Measurements from ENCODE around the gene COPZ2. TPM values are rescaled to one million over a fixed set of nuclear protein-coding genes. Genes with fewer than 3 reads are reported as not detected.

The COPZ2 gene
- total RNA-seq, 1 donor from 2014 or later = 49.4 TPM

GRCh38 chr17:48014595-48015111 is 22.9 kb downstream of the COPZ2 start:
- H3K27me3 Mint-ChIP-seq (ENCODE audit: unreplicated experiment) = peaks cover 12% of the 10 kb centered on the region
- no peak overlapping the region for H3K4me3 Mint-ChIP-seq (ENCODE audit: unreplicated experiment)
- H3K27ac Mint-ChIP-seq (ENCODE audit: unreplicated experiment) = no peak overlapping the region
- DNase-seq (ENCODE audit: extremely low spot score, unreplicated experiment) = no peak
- H3K4me1 Mint-ChIP-seq (ENCODE audit: unreplicated experiment) = peaks cover 10% of the 10 kb centered on the region
- no peaks in the 10 kb centered on the region for H3K36me3 Mint-ChIP-seq (ENCODE audit: unreplicated experiment)
- no peak for TF ChIP-seq CTCF (IDR thresholded peaks at IDR 0.05)
- no peaks in the 10 kb centered on the region for H3K9me3 Mint-ChIP-seq (ENCODE audit: unreplicated experiment)

GRCh38 chr17:48013876-48014594 is 23.6 kb downstream of the COPZ2 start:
- H3K36me3 Mint-ChIP-seq (ENCODE audit: unreplicated experiment) = no peaks in the 10 kb centered on the region
- H3K27ac Mint-ChIP-seq (ENCODE audit: unreplicated experiment) = no peak overlapping the region
- H3K4me3 Mint-ChIP-seq (ENCODE audit: unreplicated experiment) = no peak overlapping the region
- H3K27me3 Mint-ChIP-seq (ENCODE audit: unreplicated experiment) = peaks cover 15% of the 10 kb centered on the region
- TF ChIP-seq CTCF (IDR thresholded peaks at IDR 0.05) = no peak
- DNase-seq (ENCODE audit: extremely low spot score, unreplicated experiment) = no peak
- peaks cover 10% of the 10 kb centered on the region for H3K4me1 Mint-ChIP-seq (ENCODE audit: unreplicated experiment)
- no peaks in the 10 kb centered on the region for H3K9me3 Mint-ChIP-seq (ENCODE audit: unreplicated experiment)

- H3K9me3 Mint-ChIP-seq (ENCODE audit: unreplicated experiment) = no peaks in the 10 kb centered on the region
- DNase-seq (ENCODE audit: extremely low spot score, unreplicated experiment) = no peak
- peak overlapping the region; percentile 71 for H3K4me3 Mint-ChIP-seq (ENCODE audit: unreplicated experiment)
- H3K27ac Mint-ChIP-seq (ENCODE audit: unreplicated experiment) = no peak overlapping the region
- no peak for TF ChIP-seq CTCF (IDR thresholded peaks at IDR 0.05)
- H3K27me3 Mint-ChIP-seq (ENCODE audit: unreplicated experiment) = peaks cover 20% of the 10 kb centered on the region
- no peaks in the 10 kb centered on the region for H3K36me3 Mint-ChIP-seq (ENCODE audit: unreplicated experiment)
- peaks cover 10% of the 10 kb centered on the region for H3K4me1 Mint-ChIP-seq (ENCODE audit: unreplicated experiment)
These were observed 24.9 kb downstream of the COPZ2 start for GRCh38 chr17:48012654-48013053.

- Mint-ChIP-seq H3K27me3 (ENCODE audit: unreplicated experiment) (peaks cover 20% of the 10 kb centered on the region), H3K27ac (ENCODE audit: unreplicated experiment) (no peak overlapping the region), H3K9me3 (ENCODE audit: unreplicated experiment) (no peaks in the 10 kb centered on the region), H3K4me1 (ENCODE audit: unreplicated experiment) (peaks cover 10% of the 10 kb centered on the region), H3K4me3 (ENCODE audit: unreplicated experiment) (peak overlapping the region; percentile 71), H3K36me3 (ENCODE audit: unreplicated experiment) (no peaks in the 10 kb centered on the region)
- TF ChIP-seq CTCF (IDR thresholded peaks at IDR 0.05) = peak; percentile 13
- DNase-seq (ENCODE audit: extremely low spot score, unreplicated experiment) = no peak
These were observed 25.5 kb downstream of the COPZ2 start for GRCh38 chr17:48012151-48012520.

- Mint-ChIP-seq H3K9me3 (ENCODE audit: unreplicated experiment) (no peaks in the 10 kb centered on the region), H3K27ac (ENCODE audit: unreplicated experiment) (peak overlapping the region; percentile 23), H3K36me3 (ENCODE audit: unreplicated experiment) (no peaks in the 10 kb centered on the region), H3K4me1 (ENCODE audit: unreplicated experiment) (peaks cover 10% of the 10 kb centered on the region), H3K4me3 (ENCODE audit: unreplicated experiment) (peak overlapping the region; percentile 71), H3K27me3 (ENCODE audit: unreplicated experiment) (peaks cover 23% of the 10 kb centered on the region)
- DNase-seq (ENCODE audit: extremely low spot score, unreplicated experiment) = no peak
- TF ChIP-seq CTCF (IDR thresholded peaks at IDR 0.05) = peak; percentile 51
These were observed 26.0 kb downstream of the COPZ2 start for GRCh38 chr17:48011405-48012150.
